Skin of body (tissue), 2 donors: ENCODE results near the gene SUN3. TPM values are rescaled to one million over a fixed set of nuclear protein-coding genes. Genes with fewer than 3 reads are reported as not detected.

Source experiments
- DNase-seq: peaks from one replicate; lab custom pipeline; 2025; lab: John Stamatoyannopoulos, UW
- total RNA-seq: library from RNA; depleted of rRNA; stranded (reverse); fragments of >200 nt; gene quantifications from one replicate; pipeline ENCODE4 v1.2.3, GENCODE V29; 2014

SUN3 gene, protein sequence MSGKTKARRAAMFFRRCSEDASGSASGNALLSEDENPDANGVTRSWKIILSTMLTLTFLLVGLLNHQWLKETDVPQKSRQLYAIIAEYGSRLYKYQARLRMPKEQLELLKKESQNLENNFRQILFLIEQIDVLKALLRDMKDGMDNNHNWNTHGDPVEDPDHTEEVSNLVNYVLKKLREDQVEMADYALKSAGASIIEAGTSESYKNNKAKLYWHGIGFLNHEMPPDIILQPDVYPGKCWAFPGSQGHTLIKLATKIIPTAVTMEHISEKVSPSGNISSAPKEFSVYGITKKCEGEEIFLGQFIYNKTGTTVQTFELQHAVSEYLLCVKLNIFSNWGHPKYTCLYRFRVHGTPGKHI
- not detected for total RNA-seq

DNA sequence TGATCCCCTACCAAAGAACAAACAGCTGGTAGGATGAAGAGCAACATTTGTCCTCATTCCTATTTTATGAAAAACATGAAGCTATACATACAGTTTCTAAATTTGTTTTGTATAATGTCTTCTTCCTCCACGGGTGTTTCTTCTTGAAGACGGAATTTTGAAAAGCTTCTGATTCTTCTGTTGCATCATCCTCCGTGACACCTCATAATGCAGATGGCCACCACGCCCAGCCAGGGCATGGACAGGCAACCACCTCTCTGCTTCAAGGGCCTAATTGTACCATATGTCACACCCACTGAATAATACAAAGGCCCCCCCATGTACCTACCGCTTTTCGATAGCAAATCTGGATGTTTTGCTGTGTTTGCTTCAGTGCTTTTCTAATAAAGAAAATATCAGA lies at the start of gene SUN3:
SUN3 (minus strand) TSS at position 170 of the 400 bp plus-strand sequence; CDS start at position 1, 169 bp downstream.
- no peak for DNase-seq

DNA sequence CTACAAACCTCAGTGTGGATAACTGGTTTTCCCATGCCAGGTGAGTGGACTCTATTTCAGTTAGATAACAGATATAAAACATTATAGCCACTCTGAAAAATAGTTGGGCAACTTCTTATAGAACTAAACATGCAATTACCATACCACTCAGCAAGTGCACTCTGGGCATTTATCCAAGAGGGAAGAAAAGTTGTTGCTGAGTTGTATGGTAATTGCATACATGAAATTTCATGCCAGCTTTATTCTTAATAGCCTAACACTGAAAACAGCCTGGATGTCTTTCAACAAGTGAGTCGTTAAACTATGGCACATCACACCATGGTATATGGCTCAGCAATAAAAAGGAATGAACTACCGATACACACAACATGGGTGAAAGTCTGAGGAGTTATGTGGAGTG lies 49.6 kb upstream of the SUN3 start:
- no peak for DNase-seq

DNA sequence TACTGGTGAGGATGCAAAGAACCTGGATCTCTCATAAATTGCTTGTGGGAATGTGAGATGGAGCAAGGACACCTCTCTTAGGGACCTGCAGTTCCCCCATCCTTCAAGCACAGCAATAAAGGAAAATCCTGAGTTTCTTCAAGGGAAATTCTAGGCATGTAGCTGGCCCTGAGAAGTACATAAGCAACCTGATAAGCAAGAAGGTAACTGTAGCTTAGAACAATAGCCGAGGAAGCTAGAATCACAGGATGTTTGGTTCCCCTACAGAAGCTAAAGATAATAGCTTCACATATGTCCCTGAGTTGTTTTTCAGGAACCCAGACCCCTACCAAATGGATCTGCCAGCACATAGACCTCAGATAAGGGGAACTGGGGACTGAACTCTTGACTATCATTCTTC lies 48.5 kb upstream of the SUN3 start:
- DNase-seq, result no peak

DNA sequence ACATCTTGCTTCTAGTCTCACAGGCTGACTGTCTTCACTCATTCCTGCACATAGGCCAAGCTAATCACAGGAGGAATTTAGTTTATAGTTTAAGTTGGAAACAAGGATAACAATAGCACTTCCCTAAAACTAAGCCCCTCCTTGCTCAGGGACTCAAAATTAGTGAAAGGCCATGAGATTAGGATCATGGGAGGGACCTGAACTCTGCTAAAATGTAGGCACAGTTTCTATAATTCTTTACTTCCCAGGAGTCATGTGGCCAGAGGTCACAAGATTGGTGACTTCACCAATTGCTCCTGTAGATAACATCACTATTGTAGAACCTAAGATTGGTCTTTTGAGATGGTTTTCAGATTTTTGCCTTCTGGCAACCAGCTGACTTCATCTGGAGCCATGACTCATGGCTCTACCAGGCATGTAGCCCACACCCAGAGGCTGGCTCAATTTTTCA lies 45.3 kb upstream of the SUN3 start:
- no peak for DNase-seq

DNA sequence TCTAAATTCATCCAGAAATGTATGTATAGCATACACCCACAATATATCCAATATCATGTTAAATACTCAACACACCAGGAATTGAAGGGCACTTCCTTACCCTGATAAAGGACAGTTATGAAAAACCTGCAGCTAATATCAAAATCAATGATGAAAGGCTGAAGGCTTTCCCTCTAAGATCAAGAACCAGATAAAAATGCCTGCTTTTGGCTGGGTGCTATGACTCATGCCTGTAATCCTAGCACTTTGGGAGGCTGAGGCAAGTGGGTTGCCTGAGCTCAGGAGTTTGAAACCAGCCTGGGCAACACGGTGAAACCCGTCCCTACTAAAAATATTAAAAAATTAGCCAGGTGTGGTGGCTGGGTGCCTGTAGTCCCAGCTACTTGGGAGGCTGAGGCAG lies 38.6 kb upstream of the SUN3 start:
- no peak for DNase-seq

DNA sequence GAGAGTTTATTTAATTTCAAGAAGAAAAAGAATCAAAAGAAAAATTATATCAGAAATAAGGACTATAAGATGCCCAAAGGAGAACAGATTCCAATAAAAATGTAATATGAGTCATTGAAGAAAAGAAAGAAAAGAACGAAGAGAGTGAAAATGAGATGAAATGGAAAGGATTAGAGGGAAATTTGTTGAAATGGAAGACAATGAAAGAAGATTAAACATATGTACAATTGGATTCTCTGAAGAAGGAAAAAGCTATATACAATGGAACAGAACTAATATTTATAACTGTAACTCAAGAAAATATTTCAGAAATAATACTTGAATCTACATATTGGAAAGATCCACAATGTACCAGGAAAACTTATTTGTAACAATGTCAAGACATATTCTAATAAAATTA lies 35.1 kb upstream of the SUN3 start:
- DNase-seq, result no peak

DNA sequence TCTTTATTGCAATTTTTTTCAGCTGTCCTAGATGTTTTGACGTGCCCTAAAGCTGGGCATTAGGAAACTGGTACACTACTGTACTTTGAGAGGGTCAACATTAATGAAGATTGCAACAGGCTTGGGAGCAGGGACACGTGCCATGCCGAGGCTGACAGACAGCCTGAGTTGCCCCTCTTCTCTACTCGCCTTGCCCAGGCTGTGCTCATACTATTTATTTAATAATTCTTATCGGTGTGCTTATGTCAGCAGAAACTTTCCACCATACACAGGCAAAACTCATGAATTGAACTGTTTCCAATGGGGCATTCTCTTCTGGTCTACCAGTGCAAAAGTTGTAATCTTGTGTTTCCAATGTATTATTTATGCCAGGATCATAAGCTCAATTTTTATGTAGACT lies 30.8 kb upstream of the SUN3 start:
- DNase-seq, result no peak

DNA sequence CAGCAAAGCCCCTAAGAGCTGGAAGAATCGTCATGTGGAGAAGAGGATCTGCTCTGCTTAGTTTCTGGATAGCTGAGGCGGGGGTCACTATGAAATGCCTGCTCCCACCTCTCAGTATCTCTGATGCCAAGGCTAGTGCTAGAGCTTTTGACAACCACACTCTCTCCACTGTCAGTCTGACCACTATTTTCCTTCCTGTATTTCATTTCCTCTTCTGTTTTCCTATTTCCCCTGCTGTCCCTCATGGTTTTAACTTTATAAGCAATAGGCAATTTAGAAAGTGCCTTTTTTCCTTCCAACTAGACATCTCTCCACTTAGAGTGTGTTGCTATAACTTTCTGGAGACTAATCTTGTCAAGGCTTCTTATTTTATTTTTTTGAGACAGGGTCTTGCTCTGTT lies 30.1 kb upstream of the SUN3 start:
- DNase-seq, result no peak

DNA sequence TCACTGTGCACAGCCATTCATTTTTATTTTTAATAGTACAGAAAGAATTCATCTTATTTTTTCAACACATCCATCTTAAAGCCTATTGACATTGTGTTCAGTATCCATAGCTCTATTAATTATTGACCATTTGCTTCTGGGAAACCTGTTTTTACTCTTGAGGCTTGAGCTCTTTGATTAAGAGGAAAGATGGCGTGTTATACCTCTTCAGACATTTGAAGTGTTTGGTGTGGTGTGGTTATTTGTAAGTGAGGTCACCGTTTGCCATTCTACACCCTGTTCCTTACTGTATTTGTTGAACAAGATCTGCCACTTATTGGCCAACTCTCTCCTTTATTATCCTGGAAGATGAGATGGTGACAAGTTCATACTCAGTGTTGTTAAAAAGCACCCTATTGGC lies 24.8 kb upstream of the SUN3 start:
- DNase-seq, result no peak

DNA sequence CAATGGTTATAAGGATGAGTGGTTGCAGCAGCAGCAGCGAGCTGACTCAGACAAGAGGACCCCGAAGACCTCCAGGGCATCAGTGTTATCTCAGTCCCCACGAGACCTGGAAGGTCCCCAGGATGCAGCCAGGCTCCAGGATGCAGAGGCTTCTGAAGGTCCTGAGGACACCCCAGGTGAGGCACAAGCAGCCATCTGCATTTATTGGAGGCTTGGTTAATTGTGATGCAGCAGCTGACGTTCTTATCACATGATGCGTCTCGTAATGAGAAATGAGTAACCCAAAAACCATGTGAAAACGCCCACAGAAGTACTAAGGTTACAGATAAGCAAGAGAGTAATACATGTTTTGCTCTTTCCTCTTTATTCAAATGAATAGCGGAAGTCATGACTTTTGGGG lies 23.8 kb upstream of the SUN3 start:
- DNase-seq, result no peak

DNA sequence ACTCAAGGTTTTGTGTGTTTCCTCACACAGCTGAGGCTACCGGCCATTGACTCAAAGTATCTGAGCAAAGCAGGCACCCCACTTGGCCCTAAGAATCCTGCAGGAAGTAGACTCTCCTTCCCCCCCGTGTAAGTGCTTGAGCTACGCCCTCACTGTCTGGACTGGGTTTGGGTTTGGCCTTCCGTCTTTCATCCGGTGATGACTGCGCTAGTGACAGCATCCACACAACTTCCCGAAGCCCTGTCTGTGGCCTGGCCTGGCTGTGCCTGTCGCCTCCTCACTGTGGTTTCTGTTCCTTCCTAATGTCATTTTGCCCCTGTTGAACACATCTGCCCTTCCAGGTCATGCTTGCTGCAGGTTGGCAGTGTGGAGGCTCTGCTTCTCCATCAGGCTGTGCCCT lies 20.9 kb upstream of the SUN3 start:
- no peak for DNase-seq

DNA sequence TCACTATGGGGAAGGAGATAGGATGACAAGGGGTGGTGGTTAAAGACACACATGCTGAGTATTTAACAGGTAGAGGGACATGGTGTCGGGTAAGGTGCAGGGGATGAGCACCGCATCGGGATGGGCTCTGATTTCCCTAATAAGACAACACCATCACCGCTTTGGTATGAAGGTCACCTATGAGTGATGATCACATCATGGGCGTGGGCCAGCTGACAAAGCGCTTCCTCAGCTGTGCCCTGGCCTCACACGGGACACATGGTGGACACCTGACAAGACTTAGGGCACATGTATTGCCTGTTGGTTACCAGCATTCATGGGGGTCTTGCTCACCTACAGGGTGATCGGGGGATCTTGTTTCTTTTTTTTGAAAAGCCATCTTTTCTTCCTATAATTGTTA lies 19.2 kb upstream of the SUN3 start:
- DNase-seq, result no peak

DNA sequence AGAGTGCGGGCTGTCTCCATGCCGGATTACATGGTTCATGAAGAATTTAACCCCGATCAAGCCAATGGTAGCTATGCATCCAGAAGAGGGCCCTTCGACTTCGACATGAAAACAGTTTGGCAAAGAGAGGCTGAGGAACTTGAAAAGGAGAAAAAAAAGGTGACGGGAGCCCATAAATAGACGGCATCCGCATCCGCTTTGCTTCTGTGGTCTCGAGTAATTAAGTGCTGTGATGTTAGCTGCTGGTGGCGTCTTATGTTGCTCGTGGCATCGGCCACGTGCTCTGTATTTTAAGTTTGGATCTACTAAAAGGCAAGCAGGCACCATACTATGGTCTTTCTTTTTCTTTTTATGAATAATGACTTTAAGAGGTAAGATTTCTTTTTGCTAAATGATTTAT lies 17.6 kb upstream of the SUN3 start:
- no peak for DNase-seq

DNA sequence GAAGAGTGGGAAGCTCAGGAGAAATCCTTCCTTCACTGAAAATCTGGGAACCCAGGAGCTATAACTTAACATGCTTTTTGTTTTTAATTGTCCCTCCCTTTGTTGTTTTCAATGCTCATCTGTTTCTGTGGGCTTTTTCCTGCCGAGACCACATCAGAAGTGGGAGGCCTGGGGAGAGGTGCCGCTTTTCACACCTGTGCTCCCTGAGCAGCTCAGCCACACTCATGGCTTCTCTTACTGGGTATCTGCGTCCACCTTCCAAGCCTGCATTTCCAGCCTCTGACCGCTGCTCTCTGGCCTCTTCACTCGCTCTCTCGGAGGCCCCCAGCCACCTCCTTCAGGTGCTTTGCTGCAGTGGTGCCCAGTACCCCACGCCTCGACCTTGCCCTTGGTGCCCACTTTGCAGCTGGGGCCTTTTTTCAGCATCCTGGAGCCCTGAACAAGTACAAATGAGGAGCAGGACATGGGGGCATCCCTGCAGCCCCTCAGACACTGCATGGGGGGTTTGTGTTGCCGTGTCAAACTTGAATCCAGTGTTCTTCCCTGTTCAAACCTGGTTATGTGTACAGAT lies 16.4 kb upstream of the SUN3 start:
- DNase-seq, result no peak

DNA sequence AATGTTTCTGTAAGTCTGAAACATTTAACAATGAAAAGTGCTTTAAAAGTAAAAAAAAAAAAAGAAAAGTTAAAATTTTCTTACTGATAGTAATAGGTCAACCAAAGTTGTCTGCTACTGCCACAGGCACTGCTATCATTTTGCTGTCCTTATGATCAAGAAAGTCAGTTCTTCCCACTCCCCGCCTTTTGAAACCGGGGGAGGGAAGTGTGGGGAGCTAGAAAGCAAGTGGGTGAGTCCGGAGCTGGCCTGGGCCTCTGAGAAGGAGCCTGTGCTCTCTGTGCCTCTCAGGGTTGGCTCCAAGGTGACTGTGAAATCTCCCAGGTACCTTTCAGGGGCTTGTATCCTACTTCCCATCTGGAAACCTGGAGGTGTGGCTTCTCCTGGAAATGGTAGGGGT lies 13.7 kb upstream of the SUN3 start:
- DNase-seq, result no peak

DNA sequence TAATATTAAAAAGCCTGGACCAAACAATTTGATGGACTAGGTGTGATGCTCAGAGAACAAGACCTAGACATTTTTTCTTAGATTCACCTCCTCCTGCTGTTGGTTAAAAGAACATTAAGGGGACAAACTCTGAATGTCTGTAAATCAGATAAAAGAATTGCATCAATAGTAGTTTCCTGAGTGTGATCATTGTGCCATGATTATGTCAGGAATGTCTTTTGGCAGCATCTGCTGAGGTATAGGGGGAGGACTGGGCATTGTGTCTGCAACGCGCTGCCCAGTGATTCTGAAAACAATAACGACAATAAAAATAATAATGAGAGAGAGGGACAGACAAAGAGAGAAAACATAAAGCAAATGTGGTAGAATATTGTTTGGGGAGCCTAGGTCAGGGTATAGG lies 13.3 kb upstream of the SUN3 start:
- DNase-seq, result no peak

DNA sequence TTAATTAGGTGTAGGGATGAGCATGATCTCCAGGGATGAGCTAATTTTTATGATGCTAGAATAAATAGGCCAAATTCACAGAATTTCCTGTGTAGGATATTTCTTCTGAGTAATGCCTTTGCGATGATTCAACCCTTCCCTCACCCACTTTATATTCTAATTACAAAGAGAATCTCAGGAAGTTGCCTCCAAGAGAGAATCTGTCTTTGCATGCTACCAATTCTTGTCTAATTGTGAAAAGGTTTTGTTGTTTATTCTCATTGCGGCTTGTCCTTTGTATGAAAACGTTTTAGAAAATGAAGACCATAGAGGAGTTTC lies 12.7 kb upstream of the SUN3 start:
- DNase-seq, result no peak

DNA sequence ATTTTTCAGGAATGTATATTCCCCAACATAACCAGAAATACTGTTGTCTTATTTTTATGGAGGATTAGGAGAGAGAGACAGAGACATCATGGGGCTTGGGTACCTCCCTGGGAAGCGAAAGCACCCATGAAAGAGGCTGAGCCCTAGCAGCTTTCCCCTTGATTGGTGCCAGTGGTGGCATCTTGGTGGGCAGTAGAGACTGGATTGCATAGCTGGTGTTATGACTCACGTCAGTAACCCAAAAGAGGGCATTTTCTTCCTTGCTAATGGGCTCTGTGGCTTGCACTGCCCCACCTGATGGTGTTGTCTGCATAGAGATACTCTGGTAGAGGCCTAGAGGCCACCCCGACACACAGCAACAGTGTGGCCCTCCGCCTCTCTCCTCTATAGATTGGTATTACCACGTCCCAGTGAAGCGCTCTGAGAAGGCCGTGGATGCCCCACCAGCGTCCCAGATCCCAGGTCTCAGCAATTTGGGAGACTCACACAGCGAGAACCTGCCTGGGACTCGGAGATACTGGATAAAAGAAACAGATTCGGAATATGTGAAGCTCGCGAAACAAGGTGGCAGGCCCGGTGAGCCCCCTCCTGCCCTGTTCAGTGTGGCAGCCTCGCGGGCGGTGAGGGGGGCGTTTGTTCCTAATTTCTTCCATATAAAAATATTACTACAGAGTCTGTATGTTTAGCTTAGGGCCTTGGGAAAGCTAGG lies 12.2 kb upstream of the SUN3 start:
- no peak for DNase-seq

DNA sequence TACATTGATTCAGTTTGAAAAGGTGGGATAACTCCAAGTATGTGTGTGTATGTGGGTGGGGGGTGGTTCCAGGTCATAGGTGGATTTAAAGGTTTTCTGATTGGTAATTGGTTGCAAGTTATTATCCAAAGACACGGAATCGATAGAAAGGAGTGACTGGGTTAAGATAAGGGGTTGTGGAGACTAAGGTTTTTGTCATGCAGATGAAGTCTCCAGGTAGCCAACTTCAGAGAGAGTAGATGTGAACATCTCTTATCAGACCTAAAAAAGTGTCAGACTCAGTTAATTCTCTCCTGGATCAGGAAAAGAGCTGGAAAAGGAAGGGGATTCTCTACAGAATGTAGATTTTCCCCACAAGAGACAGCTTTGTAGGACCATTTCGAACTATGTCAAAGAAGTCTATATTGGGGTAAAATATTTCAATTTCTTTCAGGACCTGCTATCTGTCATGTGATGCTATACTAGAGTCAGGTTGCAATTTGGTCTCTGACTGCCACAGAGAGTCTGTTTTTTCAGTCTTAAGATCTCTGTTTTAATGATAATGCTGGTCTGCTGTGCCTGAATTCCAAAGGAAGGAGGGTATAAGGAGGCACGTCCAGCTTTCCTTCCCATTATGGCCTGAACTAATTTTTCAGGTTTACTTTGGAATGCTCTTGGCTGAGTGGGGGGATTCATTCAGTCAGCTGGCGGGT lies 10.1 kb upstream of the SUN3 start:
- DNase-seq, result no peak

DNA sequence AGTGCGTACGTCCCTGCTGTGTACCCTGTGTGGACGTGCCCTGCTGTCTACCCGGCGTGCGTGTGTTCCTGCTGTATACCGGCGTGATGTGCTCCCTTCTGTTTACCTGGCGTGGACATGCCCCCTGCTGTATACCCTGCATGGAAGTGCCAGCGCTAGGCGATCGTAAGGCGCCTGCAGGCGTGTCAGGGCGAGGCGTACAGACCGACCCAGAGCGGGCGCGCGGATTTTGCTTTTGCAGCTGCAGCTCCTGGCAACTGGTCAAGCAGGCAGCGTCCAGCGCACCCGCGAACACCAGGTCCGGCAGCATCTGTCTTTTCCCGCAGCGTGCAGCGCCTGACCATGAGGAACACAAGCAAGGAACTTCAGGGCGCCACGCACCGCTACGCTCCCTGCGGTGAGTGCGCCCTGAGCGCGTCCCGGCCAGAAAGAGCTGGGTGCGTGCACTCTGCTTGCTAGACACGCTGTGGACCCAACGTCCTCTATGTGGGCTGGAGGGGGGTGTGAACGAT lies 7.1 kb upstream of the SUN3 start:
- DNase-seq, result no peak

DNA sequence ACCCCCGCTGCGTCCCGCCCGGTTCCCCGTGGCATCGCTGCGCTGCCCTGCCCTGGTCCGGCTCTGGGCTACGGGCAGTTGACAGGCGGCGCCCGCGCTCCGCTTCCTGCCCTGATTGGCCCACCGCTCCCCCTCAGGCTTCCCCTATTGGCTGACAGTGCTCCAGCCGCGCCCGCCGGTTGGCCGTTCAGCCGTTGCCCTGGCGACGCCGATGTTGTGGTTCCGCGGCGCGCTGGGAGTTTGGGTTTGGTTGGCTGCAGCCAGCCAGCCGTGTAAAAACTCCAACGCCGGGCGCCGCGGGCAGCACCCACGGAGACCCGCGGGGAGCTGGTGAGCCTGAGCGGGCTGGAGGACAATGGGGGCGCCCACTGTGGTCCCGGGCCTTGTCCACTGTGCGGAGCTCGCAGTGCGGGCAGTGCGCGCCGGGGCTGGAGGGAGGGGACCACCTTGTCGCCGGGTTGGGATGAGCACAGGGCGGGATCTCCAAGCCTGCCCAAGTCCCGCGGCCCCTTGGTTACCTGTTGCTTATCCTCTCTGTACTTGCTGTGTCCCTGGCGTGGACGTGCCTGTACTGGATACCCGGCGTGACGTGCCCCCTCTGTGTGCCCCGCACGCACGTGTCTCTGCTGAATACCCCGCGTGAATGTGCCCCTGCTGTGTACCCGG lies 6.5 kb upstream of the SUN3 start, which contains the start of gene C7orf57:
C7orf57 (plus strand) TSS at position 243 of the 666 bp plus-strand sequence. CDS start 766 bp downstream, outside the sequence.
- peak; percentile 49 for DNase-seq
